ENCODE data around the gene GFPT1.

Gene GFPT1

DNA sequence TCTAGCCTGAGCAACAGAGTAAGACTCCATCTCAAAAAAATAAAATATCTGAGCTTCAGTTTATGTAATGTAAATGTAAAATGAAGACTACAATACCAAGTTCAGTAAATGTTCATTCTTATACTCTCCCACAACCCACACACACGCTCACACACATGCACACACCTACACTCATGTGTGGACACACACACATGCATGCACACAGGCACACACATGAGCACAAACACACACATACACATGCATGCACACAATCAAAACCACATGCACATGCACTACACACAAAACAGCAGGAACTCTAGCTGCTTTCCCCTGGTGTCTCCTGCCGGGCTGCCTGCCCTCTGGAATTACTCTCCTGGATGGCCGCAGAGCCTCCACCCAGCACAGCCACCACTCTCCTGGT is 90.6 kb downstream of the GFPT1 start:
- DNase-seq (no peak), ATAC-seq (no peak)
- Mint-ChIP-seq H3K4me1 (no peaks in the 10 kb centered on the region), H3K9me3 (no peaks in the 10 kb centered on the region), H3K27ac (no peak overlapping the region), H3K4me3 (no peak overlapping the region), H3K27me3 (peaks cover 7% of the 10 kb centered on the region)

DNA sequence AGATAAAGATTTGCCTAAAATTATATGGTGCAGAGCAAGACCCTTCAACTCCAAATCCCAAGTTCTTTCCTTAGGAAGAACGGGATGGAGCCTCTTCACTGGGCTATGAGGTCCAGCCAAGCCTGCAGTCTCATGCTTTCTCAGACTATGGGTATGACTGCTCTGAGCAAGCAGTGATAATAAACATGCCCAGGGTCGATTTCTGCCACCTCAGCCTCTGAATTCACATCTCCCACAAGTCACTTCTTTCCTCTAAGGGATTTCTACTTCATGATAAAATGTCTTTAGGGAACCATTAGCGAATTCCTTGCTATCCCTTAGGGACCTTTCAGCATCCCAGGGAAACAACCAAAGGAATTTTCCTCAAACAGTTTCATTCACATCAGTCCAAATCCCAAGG is 94.8 kb downstream of the GFPT1 start:
- no peaks in the 10 kb centered on the region for H3K9me3 Mint-ChIP-seq
- DNase-seq, result no peak
- no peak overlapping the region for H3K4me3 Mint-ChIP-seq

DNA sequence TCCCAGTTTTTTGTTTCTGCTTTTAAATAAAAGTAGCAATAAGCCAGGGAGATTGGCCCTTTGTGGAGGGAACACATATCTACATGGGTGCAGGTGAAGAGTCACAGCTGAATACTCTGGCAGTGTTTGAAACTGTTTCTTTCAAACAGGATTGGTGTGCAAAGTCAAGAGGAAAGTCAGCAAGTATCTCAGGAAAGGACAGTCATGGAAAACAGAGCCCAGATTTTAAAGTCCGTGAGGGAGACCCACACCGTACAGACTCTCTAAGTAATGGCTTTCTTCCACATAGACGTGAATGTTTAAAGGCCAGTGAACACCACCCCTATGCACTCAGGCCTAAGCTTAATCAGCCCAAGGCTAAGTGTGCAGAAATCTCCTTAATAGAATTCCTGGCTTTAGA is 95.3 kb downstream of the GFPT1 start:
- no peak overlapping the region for H3K4me3 Mint-ChIP-seq
- ATAC-seq (no peak), DNase-seq (no peak)
- no peak overlapping the region for H3K27ac Mint-ChIP-seq
- no peaks in the 10 kb centered on the region for H3K9me3 Mint-ChIP-seq
- no peaks in the 10 kb centered on the region for H3K4me1 Mint-ChIP-seq
- H3K27me3 Mint-ChIP-seq, result no peaks in the 10 kb centered on the region

More for the DNA sequence above, 94.8 kb downstream of the GFPT1 start:
- Mint-ChIP-seq H3K4me1 (no peaks in the 10 kb centered on the region), H3K27me3 (no peaks in the 10 kb centered on the region), H3K27ac (no peak overlapping the region)
- ATAC-seq, result no peak

DNA sequence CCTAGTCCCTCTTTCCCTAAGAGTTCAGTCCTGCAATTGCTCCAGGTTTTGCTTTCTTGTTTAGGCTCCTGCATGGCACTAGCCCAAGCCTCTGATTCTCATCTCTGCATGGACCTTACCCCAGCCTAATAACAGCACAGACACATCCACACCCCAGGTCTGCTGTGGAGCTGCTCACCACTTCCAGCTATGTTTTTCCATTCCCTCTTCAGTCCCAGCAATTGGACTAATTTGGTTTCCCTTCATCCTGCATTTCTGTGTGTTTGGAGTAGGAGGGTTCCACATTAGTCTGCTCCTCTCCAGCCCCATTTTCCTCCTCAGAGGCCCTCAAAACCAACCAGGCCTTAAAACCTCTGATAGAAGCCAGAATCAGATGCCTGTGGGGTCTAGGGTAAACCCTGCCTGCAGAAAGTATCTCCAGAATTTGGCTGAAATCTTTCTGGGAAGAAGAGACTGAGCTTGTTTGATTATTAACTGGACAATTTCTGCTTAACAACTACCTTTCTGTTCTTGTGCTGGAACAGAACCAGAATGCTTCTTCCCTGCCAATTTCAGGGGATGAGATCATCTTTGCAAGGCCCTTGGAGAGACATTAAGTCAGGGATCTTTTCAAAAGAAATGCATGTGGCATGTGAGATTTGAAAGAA is 95.9 kb downstream of the GFPT1 start:
- Mint-ChIP-seq H3K4me3 (no peak overlapping the region), H3K27me3 (no peaks in the 10 kb centered on the region), H3K9me3 (no peaks in the 10 kb centered on the region), H3K27ac (peak overlapping the region in 1 of 2 donors; percentile 14), H3K4me1 (no peaks in the 10 kb centered on the region)
- no peak for DNase-seq
- ATAC-seq, result no peak

DNA sequence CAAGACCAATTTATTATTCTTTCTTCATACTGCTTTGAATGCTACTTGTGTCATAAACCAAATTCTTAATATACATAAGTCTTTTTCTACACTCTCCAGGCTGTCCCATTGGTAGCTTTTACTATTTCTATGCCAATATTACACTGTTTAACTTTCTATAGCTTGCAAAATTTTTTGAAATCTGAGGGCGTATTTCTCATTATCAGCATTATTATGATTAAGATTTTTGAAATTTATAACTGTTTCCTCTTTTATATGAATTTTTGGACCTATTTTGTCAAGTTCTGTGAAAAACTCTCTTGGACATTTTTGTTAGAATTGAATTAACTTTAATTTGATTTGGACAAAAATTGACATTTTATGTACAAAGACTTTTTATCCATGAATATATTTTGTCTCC is 98.6 kb downstream of the GFPT1 start:
- H3K27ac Mint-ChIP-seq, result no peak overlapping the region

DNA sequence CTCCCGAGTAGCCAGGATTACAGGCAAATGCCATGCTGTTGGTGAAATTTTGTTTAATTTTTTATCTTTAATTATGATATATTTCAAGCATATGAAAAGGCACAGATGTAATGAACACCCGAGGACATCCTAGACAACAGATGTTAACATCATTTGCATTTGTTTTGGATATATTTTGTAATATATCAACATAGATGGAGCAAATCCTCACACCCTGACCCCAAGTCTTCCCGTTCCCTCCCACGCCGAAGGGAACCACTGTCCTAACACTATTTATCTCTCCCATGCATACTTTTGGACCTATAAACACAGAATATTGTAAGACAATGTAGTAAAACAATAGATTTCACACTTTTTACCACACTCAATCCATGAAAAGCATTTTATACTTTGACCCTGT is 99.5 kb downstream of the GFPT1 start:
- no peaks in the 10 kb centered on the region for H3K9me3 Mint-ChIP-seq

More for the DNA sequence above, 98.6 kb downstream of the GFPT1 start:
- ATAC-seq (no peak), DNase-seq (no peak)
- H3K27me3 Mint-ChIP-seq, result no peaks in the 10 kb centered on the region
- no peak overlapping the region for H3K4me3 Mint-ChIP-seq
- no peaks in the 10 kb centered on the region for H3K9me3 Mint-ChIP-seq
- H3K4me1 Mint-ChIP-seq, result no peaks in the 10 kb centered on the region

DNA sequence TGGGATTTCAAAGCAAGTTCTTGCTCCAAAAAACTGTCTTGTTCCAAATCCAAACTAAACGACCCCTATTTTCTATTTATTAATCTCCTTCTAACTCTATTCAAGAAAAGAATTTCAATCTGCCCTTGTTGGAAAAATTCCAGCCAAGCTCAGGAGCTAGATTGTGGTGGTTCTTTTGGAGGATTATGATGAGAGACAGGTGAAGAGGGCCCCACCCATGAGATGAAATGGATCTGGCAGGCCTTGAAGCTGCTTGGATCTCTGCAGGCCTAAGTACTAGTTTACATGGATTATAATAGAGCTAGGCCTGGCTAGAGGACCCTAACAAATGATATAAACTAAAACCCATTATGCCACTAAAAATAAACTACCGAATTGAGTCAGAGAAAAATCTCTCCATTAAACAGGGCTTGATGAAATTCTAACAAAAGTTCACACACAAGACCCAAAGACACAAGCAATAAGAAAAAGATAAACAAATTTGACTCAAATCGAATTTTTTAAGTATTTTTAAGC is 101.6 kb downstream of the GFPT1 start:
- Mint-ChIP-seq H3K27ac (no peak overlapping the region), H3K27me3 (no peaks in the 10 kb centered on the region), H3K9me3 (no peaks in the 10 kb centered on the region), H3K4me1 (no peaks in the 10 kb centered on the region), H3K4me3 (no peak overlapping the region)
- no peak for DNase-seq
- ATAC-seq, result no peak

More for the DNA sequence above, 99.5 kb downstream of the GFPT1 start:
- no peaks in the 10 kb centered on the region for H3K27me3 Mint-ChIP-seq
- no peaks in the 10 kb centered on the region for H3K4me1 Mint-ChIP-seq
- H3K4me3 Mint-ChIP-seq, result no peak overlapping the region
- DNase-seq (no peak), ATAC-seq (no peak)
- no peak overlapping the region for H3K27ac Mint-ChIP-seq

DNA sequence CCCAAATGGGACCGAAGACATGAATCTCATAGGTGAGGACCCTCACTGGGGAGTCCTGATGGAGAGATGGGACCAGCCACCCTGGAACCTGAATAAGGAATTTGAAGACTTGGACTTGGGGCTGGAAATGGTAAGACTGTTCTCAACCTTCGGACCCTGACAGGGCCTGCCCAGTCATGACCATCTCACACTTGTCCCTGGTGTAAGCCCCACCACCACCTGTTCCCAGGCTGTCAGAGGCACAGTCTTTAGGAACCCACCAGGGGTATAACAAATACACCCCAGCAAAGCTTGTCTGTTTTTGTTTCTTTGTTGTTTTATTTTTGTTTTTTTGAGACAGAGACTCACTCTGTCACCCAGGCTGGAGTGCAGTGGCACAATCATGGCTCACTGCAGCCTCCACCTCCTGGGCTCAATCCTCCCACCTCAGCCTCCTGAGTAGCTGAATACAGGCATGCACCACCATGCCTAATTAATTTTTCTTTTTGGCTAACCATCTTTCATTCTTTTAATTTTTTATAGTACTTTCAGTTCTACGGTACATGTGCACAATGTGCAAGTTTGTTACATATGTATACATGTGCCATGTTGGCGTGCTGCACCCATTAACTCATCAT is 106.1 kb downstream of the GFPT1 start:
- no peaks in the 10 kb centered on the region for H3K9me3 Mint-ChIP-seq
- no peak for ATAC-seq
- H3K4me1 Mint-ChIP-seq, result no peaks in the 10 kb centered on the region
- H3K27me3 Mint-ChIP-seq, result peaks cover 10% of the 10 kb centered on the region
- H3K4me3 Mint-ChIP-seq, result no peak overlapping the region
- no peak for DNase-seq
- no peak overlapping the region for H3K27ac Mint-ChIP-seq

DNA sequence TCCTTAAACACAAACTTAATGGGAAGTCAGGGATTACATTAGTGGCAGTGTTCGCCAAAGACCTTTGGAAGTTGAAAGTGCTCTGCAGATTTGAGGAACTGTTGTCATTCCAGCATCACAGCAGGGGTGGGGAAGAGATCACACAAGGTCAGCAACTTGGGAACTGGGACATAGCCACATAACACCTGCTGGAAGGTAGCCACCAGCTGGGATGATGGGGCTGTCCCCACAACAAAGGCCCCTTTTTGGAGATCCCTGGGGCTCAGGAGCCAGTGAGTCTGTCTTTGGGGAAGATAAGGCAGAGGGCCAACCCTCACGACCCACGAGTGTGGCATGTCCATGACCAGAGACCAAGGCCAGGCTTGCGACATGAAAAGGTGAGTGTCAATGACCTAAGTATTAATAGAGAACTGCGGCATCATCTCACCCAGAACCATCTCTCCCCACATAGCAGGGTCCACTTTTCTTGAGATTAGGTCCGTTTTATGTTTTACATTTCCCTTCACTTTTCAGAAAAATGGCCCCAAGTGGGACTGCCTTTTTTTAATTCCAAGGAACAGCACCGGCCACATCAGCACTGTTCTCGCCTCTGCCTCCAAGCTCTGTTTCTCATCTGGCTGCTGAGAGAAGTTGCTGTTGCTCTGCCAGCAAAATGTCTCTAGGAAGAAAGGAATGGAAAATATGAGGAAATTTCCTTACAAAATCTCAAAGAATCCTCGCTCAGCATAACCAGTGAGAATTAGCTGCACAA is 106.9 kb downstream of the GFPT1 start:
- Mint-ChIP-seq H3K9me3 (no peaks in the 10 kb centered on the region), H3K27me3 (peaks cover 18% of the 10 kb centered on the region), H3K27ac (no peak overlapping the region), H3K4me1 (no peaks in the 10 kb centered on the region), H3K4me3 (no peak overlapping the region)
- DNase-seq (no peak), ATAC-seq (no peak)

DNA sequence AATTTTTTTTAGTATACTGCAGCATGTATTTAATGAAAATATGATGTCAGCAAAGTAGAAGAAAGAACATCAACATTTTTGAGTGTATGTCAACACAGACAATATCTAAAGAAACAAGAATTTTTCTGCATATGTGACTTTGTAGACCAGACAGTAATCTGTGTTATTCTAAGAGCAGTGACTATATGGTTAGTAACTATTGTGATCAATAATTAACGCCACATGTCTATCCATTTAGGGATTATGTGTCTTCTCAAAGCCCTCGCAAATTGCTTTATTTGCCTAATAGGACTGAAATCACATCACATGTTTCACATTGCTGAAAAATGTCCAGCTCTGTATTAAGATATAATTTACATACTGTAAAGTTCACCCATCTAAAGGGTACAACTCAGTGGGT is 107.8 kb downstream of the GFPT1 start:
- Mint-ChIP-seq H3K27me3 (peaks cover 21% of the 10 kb centered on the region), H3K4me3 (no peak overlapping the region), H3K4me1 (no peaks in the 10 kb centered on the region), H3K9me3 (no peaks in the 10 kb centered on the region), H3K27ac (no peak overlapping the region)
- no peak for ATAC-seq
- DNase-seq, result no peak

DNA sequence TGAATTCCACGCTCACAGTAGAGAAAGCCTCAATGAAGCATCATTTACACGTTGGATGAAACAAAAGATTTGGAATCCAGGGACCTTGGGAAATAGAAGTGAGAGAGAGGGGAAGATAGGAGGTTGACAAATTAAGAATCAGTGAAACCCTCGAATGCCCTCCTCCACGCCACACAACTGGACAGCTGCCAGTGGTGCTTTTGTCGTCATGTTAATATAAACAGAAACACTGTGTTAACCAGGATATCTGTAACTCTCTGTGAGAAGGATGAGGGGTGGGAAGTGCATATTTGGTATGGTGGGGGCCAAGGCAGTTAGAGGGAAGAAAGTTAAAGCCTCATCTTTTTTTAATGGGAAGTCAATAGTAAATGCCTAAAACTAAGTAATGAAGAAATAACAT is 108.7 kb downstream of the GFPT1 start:
- peaks cover 29% of the 10 kb centered on the region for H3K27me3 Mint-ChIP-seq

DNA sequence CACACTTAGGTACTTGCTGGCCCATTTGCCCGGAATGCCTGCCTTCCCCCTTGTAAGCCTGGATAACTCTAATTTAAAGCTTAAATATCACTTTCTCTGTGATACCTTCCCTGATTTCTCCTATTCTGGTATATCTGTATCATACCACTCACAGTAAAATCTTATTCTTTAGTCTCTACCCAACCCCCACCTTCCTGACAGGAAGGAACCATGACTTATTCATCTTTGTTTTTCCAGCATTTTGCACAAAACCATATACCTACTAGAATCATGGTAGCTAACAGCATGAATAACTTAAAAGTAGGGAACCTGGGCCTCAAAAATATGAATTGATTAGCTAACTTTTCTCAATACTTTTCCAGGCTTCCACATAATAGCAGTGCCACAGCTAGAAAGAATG is 111.5 kb downstream of the GFPT1 start:
- ATAC-seq, result no peak
- DNase-seq, result no peak
- H3K9me3 Mint-ChIP-seq, result no peaks in the 10 kb centered on the region
- no peak overlapping the region for H3K4me3 Mint-ChIP-seq
- no peak overlapping the region for H3K27ac Mint-ChIP-seq
- no peaks in the 10 kb centered on the region for H3K4me1 Mint-ChIP-seq
- peaks cover 44% of the 10 kb centered on the region for H3K27me3 Mint-ChIP-seq

More for the DNA sequence above, 108.7 kb downstream of the GFPT1 start:
- ATAC-seq (no peak), DNase-seq (no peak)
- no peak overlapping the region for H3K27ac Mint-ChIP-seq
- H3K9me3 Mint-ChIP-seq, result no peaks in the 10 kb centered on the region
- H3K4me1 Mint-ChIP-seq, result no peaks in the 10 kb centered on the region
- H3K4me3 Mint-ChIP-seq, result no peak overlapping the region

DNA sequence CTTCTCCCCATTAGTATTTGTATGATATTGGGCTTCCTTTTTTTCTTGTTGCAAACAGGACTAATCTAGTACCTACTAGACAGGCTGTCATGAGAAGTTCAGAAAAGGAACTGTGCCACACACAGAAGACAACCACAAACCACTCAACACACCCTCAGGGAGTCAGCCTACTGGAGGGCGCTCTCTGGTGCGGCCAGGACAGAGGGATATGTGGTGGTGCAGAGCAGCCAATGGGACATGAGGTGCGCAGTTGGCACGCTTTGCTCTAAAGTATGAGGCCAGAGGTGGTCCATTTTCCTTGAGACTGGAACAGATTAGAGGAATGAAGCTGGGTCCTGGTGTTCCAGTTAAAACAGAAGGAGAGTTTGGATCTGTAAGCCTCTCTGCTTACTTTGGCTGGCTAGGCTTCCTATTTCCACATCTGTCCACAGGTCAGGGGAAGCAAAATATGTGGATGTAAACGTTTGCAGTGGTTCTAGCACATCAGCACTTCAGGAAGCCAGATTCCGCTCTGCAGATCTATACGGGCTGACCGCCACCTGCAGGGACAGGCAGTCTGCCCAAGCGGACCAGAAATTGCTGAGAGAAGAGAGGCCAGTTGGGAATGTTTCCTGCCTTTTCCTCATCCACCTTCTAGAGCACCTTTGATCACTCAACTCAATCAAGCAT is 114.1 kb downstream of the GFPT1 start:
- Mint-ChIP-seq H3K4me1 (no peaks in the 10 kb centered on the region), H3K4me3 (no peak overlapping the region), H3K27ac (no peak overlapping the region), H3K9me3 (no peaks in the 10 kb centered on the region), H3K27me3 (peaks cover 47% of the 10 kb centered on the region)
- DNase-seq (no peak), ATAC-seq (no peak)

DNA sequence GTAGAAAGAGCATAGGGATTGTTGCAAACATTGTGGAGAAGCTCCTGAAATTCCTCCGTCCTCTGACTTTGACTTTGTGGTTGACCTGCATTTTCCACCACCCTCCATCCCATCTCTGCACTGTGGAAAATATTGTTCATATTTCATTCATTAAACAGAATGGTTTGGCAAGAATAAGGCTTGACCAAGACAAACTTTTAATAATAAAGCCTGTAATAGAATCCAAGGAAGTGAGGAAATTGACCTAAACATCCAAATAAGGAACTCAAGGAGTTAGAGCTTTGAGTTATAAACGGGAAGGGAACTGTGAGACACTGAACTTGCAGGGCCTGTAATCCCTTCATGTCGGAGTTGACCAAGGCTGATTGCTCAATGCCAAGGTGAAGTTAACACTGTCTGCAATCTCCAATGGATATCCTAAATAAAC is 115.2 kb downstream of the GFPT1 start:
- Mint-ChIP-seq H3K27ac (no peak overlapping the region), H3K4me1 (no peaks in the 10 kb centered on the region), H3K4me3 (no peak overlapping the region), H3K27me3 (peaks cover 47% of the 10 kb centered on the region), H3K9me3 (no peaks in the 10 kb centered on the region)
- ATAC-seq (no peak), DNase-seq (no peak)
